Calu3 (cell line): ENCODE results near the gene COPB2. TPM values are rescaled to one million over a fixed set of nuclear protein-coding genes. Genes with fewer than 3 reads are reported as not detected.

Source experiments
- BruUV-seq: library from RNA; stranded (reverse); fragments of 400-500 nt; replicated peaks from 2 replicates; lab custom pipeline; 2021; lab: Mats Ljungman, UMichigan
- CTCF ChIA-PET: fragments of 300-600 bp; sonication (Branson Sonifier 250); formaldehyde crosslinking; loops from one replicate; lab custom pipeline; 2022; ENCODE audit warnings: antibody characterized with exemption; lab: Charles Lee
- DNase-seq: peaks from one replicate; pipeline ENCODE4 v3.0.0; 2022
- H3K27ac Mint-ChIP-seq: one replicate; pipeline ENCODE4 v1.8.0; 2022; ENCODE audit warnings: mixed read lengths; ENCODE audit not compliant: unreplicated experiment
- H3K27me3 Mint-ChIP-seq: one replicate; pipeline ENCODE4 v1.8.0; 2022; ENCODE audit warnings: mixed read lengths; ENCODE audit not compliant: unreplicated experiment
- H3K36me3 Mint-ChIP-seq: one replicate; pipeline ENCODE4 v1.8.0; 2022; ENCODE audit warnings: mild to moderate bottlenecking, moderate library complexity, mixed read lengths; ENCODE audit not compliant: insufficient read depth, unreplicated experiment
- H3K4me1 Mint-ChIP-seq: one replicate; pipeline ENCODE4 v1.8.0; 2022; ENCODE audit warnings: mild to moderate bottlenecking, low read depth, mixed read lengths; ENCODE audit not compliant: unreplicated experiment
- H3K4me3 Mint-ChIP-seq: one replicate; pipeline ENCODE4 v1.8.0; 2022; ENCODE audit warnings: mild to moderate bottlenecking, low read depth, moderate library complexity, mixed read lengths; ENCODE audit not compliant: unreplicated experiment
- H3K9me3 Mint-ChIP-seq: one replicate; pipeline ENCODE4 v1.8.0; 2022; ENCODE audit warnings: low read depth, mixed read lengths; ENCODE audit not compliant: unreplicated experiment
- intact Hi-C: fragments of 100-400 bp; cut with micrococcal nuclease; formaldehyde crosslinking; loops from one replicate; pipeline ENCODE4 v1.10.0; 2022; ENCODE audit not compliant: unreplicated experiment
- total RNA-seq: library from RNA; stranded (reverse); gene quantifications from 2 replicates; pipeline ENCODE4 v1.2.3, GENCODE V29; 2022
- TF ChIP-seq, protein P1 (sequence below): fragments of 200-600 bp; IDR thresholded peaks from one replicate; pipeline ENCODE4 v1.8.0; 2022; ENCODE audit warnings: antibody characterized with exemption; ENCODE audit not compliant: unreplicated experiment

Gene COPB2
- total RNA-seq, 1 experiment from 2014 or later, result 223 TPM

DNA sequence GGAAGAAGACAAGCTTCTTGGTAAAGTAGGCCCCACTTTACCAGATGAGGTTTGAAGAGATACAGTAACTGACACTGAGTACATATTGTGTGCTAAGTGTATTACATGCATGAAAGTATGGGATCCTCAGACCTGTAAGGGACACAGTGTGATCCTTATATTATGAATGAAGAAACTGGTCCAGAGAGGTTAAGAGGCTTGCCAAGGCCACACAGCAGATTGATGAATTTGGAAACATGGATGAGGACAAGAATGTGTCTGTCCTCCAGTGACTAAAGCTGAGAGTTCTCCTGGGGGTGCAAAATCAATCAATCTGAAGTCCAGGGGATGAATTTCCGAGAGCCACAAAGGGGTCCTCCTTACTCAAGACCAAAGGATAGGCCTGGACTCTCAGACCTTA lies 77.0 kb downstream of the COPB2 start:
- H3K27ac Mint-ChIP-seq, result no peak overlapping the region
- CTCF ChIA-PET, result no interaction called here
- no peaks in the 10 kb centered on the region for H3K36me3 Mint-ChIP-seq
- DNase-seq, result no peak
- BruUV-seq, result no TSS peak
- TF ChIP-seq, protein P1, sequence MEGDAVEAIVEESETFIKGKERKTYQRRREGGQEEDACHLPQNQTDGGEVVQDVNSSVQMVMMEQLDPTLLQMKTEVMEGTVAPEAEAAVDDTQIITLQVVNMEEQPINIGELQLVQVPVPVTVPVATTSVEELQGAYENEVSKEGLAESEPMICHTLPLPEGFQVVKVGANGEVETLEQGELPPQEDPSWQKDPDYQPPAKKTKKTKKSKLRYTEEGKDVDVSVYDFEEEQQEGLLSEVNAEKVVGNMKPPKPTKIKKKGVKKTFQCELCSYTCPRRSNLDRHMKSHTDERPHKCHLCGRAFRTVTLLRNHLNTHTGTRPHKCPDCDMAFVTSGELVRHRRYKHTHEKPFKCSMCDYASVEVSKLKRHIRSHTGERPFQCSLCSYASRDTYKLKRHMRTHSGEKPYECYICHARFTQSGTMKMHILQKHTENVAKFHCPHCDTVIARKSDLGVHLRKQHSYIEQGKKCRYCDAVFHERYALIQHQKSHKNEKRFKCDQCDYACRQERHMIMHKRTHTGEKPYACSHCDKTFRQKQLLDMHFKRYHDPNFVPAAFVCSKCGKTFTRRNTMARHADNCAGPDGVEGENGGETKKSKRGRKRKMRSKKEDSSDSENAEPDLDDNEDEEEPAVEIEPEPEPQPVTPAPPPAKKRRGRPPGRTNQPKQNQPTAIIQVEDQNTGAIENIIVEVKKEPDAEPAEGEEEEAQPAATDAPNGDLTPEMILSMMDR, result no peak
- peaks cover 62% of the 10 kb centered on the region for H3K4me1 Mint-ChIP-seq
- intact Hi-C loops, result no loop called here
- no peaks in the 10 kb centered on the region for H3K9me3 Mint-ChIP-seq
- no peak overlapping the region for H3K4me3 Mint-ChIP-seq
- H3K27me3 Mint-ChIP-seq, result no peaks in the 10 kb centered on the region

DNA sequence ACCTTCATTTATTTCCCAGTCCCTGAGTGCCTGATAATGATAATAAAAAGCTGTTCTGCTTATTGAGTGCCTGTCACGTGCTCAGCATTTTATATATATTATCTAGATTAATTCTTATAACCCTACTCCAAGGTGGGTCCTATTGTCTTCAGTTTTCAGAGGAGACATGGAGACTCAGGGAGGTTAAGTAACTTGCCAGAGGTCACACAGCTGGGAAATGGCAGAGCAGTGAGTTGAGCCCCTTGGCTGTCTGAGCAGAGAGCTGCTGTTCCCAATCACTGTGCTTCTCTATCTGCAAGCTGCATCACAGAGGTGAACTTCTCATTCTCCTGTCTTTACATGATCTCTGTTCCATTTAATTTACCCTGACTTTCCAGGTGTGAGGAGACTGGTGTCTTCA lies 77.9 kb downstream of the COPB2 start:
- Mint-ChIP-seq H3K27ac (no peak overlapping the region), H3K27me3 (no peaks in the 10 kb centered on the region), H3K36me3 (no peaks in the 10 kb centered on the region), H3K4me3 (no peak overlapping the region), H3K4me1 (peaks cover 62% of the 10 kb centered on the region), H3K9me3 (no peaks in the 10 kb centered on the region)
- BruUV-seq, result no TSS peak
- CTCF ChIA-PET, result interaction anchor here (1.6 kb wide), 1 partner anchor 10 kb away, joined by 7 read pairs; no protein-coding TSS in a partner anchor
- intact Hi-C loops, result no loop called here
- TF ChIP-seq, protein P1, result no peak
- DNase-seq, result no peak

DNA sequence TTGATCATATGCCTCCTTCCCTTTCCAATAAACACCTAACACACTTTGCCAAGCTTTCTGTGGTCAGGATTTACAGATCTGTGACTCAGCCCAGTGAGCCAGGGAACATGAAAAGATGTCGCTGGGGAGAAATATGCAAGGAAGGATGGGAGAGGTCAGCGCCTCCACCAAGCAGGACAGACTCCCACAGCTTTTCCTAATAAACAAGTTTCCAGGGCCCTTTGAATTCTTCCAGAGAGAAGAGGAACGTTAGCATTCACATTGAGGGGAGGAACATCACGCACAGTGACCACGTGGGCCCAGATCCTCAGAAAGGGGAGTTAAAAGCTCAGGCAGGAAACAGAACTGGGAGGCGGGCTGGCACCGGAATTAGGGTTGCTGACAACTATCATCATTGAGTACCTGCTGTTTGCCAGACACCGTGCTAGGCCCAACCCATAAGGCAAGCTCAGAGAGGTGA lies 78.9 kb downstream of the COPB2 start:
- Mint-ChIP-seq H3K4me3 (no peak overlapping the region), H3K36me3 (no peaks in the 10 kb centered on the region), H3K4me1 (peaks cover 62% of the 10 kb centered on the region), H3K27ac (no peak overlapping the region), H3K27me3 (no peaks in the 10 kb centered on the region), H3K9me3 (no peaks in the 10 kb centered on the region)
- no peak for DNase-seq
- BruUV-seq, result no TSS peak
- intact Hi-C loops, result no loop called here
- TF ChIP-seq, protein P1, result no peak
- CTCF ChIA-PET, result interaction anchor here (0.8 to 1.9 kb wide), 4 partner anchors 8 to 387 kb away, joined by 3 to 7 read pairs (median 4); no protein-coding TSS in a partner anchor

DNA sequence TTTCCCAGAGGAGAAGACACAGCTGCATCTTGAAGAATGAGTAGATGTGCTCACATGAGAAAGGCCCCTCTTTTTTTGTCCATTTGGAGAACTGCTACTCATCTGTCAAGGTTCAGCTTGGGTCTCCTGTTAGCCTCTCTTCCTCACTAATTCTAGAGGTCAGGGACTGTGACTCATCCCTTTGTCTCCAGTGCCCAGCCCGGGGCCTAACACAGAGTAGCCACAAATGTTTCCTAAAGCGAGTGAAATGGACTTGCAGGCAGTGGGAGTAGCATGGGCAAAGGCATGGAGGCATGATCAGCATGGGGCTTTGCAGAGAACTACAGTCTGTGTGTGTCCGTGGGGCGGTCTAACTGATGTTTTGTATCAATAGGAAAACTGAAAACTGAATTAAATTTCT lies 79.6 kb downstream of the COPB2 start:
- no TSS peak for BruUV-seq
- no peak for DNase-seq
- CTCF ChIA-PET, result interaction anchor here (1.6 to 2.2 kb wide), 3 partner anchors 8 to 198 kb away, joined by 4 to 7 read pairs (median 6); no protein-coding TSS in a partner anchor
- H3K4me1 Mint-ChIP-seq, result peaks cover 62% of the 10 kb centered on the region
- H3K4me3 Mint-ChIP-seq, result no peak overlapping the region
- H3K36me3 Mint-ChIP-seq, result no peaks in the 10 kb centered on the region
- H3K9me3 Mint-ChIP-seq, result no peaks in the 10 kb centered on the region
- TF ChIP-seq, protein P1, result no peak
- no peak overlapping the region for H3K27ac Mint-ChIP-seq
- H3K27me3 Mint-ChIP-seq, result no peaks in the 10 kb centered on the region
- intact Hi-C loops, result no loop called here
